Esophagus muscularis mucosa (tissue), 3 donors: ENCODE measurements around the gene POLR3K.

Experiments
- EP300 ChIP-seq: sonication (generic); formaldehyde crosslinking; IDR thresholded peaks from one replicate; pipeline ENCODE4 v1.6.1; 2017; ENCODE audit warnings: antibody characterized with exemption
- TF ChIP-seq, protein P1 (sequence below), 3 experiments: fragments of 200-600 bp in 2 of 3; fragments of 450-650 bp in 1 of 3; sonication (generic) in 2 of 3; IDR thresholded peaks; one replicate each; pipeline ENCODE4 v1.5.1; 2017 to 2019; ENCODE audit warnings: antibody characterized with exemption in 3 of 3, mild to moderate bottlenecking in 2 of 3, moderate library complexity in 1 of 3

DNA sequence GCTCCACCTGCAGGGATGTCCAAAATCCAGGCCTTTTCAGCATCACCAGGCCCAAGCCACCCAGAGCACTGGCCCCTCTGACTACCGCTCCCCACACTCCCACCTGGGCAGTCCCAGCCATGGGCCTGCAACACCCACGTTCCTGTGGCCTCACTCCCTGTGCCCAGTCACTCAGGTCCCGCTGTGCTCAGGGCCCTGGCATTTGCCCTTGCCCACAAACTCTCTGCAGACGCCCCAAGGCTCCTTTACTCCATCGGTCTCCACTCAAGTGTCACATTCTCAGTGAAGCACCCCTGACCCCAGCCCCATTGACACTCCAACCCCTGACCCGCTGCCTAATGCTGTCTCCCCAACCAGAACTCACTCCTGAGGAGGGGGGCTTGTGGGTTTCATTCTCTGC lies 48.2 kb upstream of the POLR3K start:
- TF ChIP-seq, protein P1, sequence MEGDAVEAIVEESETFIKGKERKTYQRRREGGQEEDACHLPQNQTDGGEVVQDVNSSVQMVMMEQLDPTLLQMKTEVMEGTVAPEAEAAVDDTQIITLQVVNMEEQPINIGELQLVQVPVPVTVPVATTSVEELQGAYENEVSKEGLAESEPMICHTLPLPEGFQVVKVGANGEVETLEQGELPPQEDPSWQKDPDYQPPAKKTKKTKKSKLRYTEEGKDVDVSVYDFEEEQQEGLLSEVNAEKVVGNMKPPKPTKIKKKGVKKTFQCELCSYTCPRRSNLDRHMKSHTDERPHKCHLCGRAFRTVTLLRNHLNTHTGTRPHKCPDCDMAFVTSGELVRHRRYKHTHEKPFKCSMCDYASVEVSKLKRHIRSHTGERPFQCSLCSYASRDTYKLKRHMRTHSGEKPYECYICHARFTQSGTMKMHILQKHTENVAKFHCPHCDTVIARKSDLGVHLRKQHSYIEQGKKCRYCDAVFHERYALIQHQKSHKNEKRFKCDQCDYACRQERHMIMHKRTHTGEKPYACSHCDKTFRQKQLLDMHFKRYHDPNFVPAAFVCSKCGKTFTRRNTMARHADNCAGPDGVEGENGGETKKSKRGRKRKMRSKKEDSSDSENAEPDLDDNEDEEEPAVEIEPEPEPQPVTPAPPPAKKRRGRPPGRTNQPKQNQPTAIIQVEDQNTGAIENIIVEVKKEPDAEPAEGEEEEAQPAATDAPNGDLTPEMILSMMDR (IDR thresholded peaks at IDR 0.05) = no peak
- no peak for TF ChIP-seq EP300
